Lung (tissue), 12 donors: Measurements from ENCODE around the gene KIF26B. TPM values are rescaled to one million over a fixed set of nuclear protein-coding genes. Genes with fewer than 3 reads are reported as not detected.

Source experiments
- ATAC-seq: fragments of 200-7000 bp; cut with Tn5 transposase; one replicate; pipeline ENCODE4 v1.9.1; 2020; ENCODE audit warnings: moderate number of reproducible peaks; ENCODE audit not compliant: insufficient read depth, low FRiP score
- DNase-seq, 3 donors: peaks; one replicate each; pipeline ENCODE4 v3.0.0-alpha.2; 2013 to 2017
- H3K27ac ChIP-seq, 2 donors: one replicate each; pipeline ENCODE4 v1.5.1; 2013; ENCODE audit warnings: mild to moderate bottlenecking in 2 of 2, moderate library complexity in 2 of 2, control low read depth in 1 of 2, inconsistent platforms in 1 of 2, low read depth in 1 of 2, low read length in 1 of 2
- H3K27me3 ChIP-seq, 3 donors: one replicate each; pipeline ENCODE4 v1.5.1; 2013; ENCODE audit warnings: low read length in 2 of 3; ENCODE audit not compliant: control insufficient read depth in 3 of 3, insufficient read depth in 3 of 3
- H3K36me3 ChIP-seq, 4 donors: one replicate each; pipeline ENCODE4 v1.5.1; 2013; ENCODE audit warnings: low read length in 4 of 4, mild to moderate bottlenecking in 1 of 4, moderate library complexity in 1 of 4; ENCODE audit not compliant: control insufficient read depth in 4 of 4, insufficient read depth in 4 of 4
- H3K4me1 ChIP-seq, 5 donors: one replicate each; pipeline ENCODE4 v1.5.1; 2013; ENCODE audit warnings: low read length in 5 of 5, mild to moderate bottlenecking in 2 of 5, moderate library complexity in 1 of 5; ENCODE audit not compliant: control insufficient read depth in 5 of 5, insufficient read depth in 5 of 5
- H3K4me3 ChIP-seq: one replicate; pipeline ENCODE4 v1.5.1; 2013; ENCODE audit warnings: mild to moderate bottlenecking, control low read depth, moderate library complexity
- H3K9ac ChIP-seq, 2 donors: one replicate each; pipeline ENCODE4 v1.5.1; 2013; ENCODE audit warnings: low read length in 2 of 2, control low read depth in 1 of 2; ENCODE audit not compliant: insufficient read depth in 1 of 2
- H3K9me3 ChIP-seq, 4 donors: one replicate each; pipeline ENCODE4 v1.5.1; 2013; ENCODE audit warnings: low read length in 3 of 4, mild to moderate bottlenecking in 1 of 4, moderate library complexity in 1 of 4; ENCODE audit not compliant: control insufficient read depth in 4 of 4, insufficient read depth in 3 of 4
- WGBS, 2 donors: extraction: QIAGEN DNeasy Blood & Tissue Kit; methylation state at CpG; one replicate each; pipeline ENCODE4 v1.1.7; 2013; 5-methylcytosine and 5-hydroxymethylcytosine counted together
- polyA plus RNA-seq, 2 donors: library from polyadenylated mRNA; stranded (reverse); fragments of 200-250 nt; gene quantifications; one replicate each; pipeline ENCODE4 v1.2.1, GENCODE V29; 2013
- total RNA-seq, 2 donors: library from RNA; depleted of rRNA in 1 of 2; stranded (reverse); fragments of >200 nt in 1 of 2; gene quantifications; one replicate each; pipeline ENCODE4 v1.2.1, GENCODE V29; 2014 to 2021
- TF ChIP-seq, protein P1 (sequence below): IDR thresholded peaks from 2 replicates; pipeline ENCODE4 v1.5.1; 2012; ENCODE audit warnings: mild to moderate bottlenecking; ENCODE audit errors: control extremely low read depth, extremely low read depth
- donor health status: control.
- donor health status: control.
- donor health status: Bipolar disorder and iron deficiency.
- donor health status: healthy.
- donor health status: DM: yes; HTN: yes; CAD: no.

Gene KIF26B
- total and polyA plus RNA-seq, 4 donors: 0.61 to 6.7 (median 2.2) TPM

- Histone ChIP-seq H3K4me1 (peaks cover 0 to 63% (median 19%) of the 10 kb centered on the region in 5 donors), H3K9me3 (peaks cover 0 to 2% (median 0%) of the 10 kb centered on the region in 4 donors), H3K9ac (no peak overlapping the region), H3K27me3 (no peaks in the 10 kb centered on the region), H3K27ac (no peak overlapping the region), H3K4me3 (no peak overlapping the region), H3K36me3 (no peaks in the 10 kb centered on the region)
- TF ChIP-seq, protein P1, sequence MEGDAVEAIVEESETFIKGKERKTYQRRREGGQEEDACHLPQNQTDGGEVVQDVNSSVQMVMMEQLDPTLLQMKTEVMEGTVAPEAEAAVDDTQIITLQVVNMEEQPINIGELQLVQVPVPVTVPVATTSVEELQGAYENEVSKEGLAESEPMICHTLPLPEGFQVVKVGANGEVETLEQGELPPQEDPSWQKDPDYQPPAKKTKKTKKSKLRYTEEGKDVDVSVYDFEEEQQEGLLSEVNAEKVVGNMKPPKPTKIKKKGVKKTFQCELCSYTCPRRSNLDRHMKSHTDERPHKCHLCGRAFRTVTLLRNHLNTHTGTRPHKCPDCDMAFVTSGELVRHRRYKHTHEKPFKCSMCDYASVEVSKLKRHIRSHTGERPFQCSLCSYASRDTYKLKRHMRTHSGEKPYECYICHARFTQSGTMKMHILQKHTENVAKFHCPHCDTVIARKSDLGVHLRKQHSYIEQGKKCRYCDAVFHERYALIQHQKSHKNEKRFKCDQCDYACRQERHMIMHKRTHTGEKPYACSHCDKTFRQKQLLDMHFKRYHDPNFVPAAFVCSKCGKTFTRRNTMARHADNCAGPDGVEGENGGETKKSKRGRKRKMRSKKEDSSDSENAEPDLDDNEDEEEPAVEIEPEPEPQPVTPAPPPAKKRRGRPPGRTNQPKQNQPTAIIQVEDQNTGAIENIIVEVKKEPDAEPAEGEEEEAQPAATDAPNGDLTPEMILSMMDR: no peak
- ATAC-seq (no peak), DNase-seq (peak; percentile 40 to 86 (median 79))
- WGBS, 2 donors: 80 to 83% methylated on average over 11 of the region's 11 CpGs
These were observed 432.8 kb downstream of the KIF26B start for GRCh38 chr1:245587435-245588115.

DNA sequence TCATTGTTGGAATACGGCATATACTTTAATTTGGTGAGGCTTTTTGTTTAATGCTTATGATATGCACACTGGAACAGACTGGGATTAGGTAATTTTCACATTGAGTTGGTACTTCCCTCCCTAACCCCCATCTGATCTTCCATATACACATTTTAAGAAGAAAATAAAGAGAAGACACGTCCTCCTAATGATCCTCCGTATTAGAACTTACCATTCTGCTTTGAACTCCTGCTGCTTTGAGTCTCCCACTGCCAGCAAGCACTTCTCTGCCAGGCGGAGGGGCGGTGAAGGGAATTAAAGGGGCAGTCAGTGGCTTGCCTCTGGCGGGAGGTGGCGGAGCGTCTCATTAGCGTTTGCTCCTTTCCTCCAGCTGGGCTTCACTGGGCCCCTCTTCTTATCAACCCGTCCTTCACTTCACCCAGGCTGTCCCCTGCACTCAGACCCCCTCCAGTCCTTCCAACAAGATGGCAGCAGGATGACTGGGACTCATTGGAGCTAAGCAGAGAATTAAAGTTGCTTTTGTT lies 433.4 kb downstream of the KIF26B start:
- TF ChIP-seq, protein P1: no peak
- Histone ChIP-seq H3K36me3 (no peaks in the 10 kb centered on the region), H3K4me1 (peaks cover 0 to 60% (median 19%) of the 10 kb centered on the region in 5 donors), H3K27me3 (no peaks in the 10 kb centered on the region), H3K9ac (no peak overlapping the region), H3K4me3 (no peak overlapping the region), H3K27ac (no peak overlapping the region), H3K9me3 (peaks cover 0 to 2% (median 0%) of the 10 kb centered on the region in 4 donors)
- DNase-seq (peak; percentile 40 to 60 (median 54)), ATAC-seq (no peak)
- 91 to 92% methylated on average over 10 of the region's 10 CpGs for WGBS, 2 donors

GRCh38 chr1:245589316-245589715 lies 434.5 kb downstream of the KIF26B start:
- 90 to 94% methylated on average over 12 of the region's 12 CpGs for WGBS, 2 donors
- Histone ChIP-seq H3K36me3 (no peaks in the 10 kb centered on the region), H3K27me3 (no peaks in the 10 kb centered on the region), H3K4me1 (peaks cover 0 to 52% (median 19%) of the 10 kb centered on the region in 5 donors), H3K27ac (no peak overlapping the region), H3K9ac (no peak overlapping the region), H3K9me3 (no peaks in the 10 kb centered on the region), H3K4me3 (no peak overlapping the region)
- peak in 2 of 3 donors; percentile 71 to 74 for DNase-seq
- TF ChIP-seq, protein P1: no peak
- ATAC-seq: no peak
